HEK293 (cell line): Measurements from ENCODE around the gene RAD54L.

Experiments
- GFI1B ChIP-seq: fragments of 450-650 bp; formaldehyde crosslinking; IDR thresholded peaks from 2 replicates; pipeline ENCODE4 v1.5.1; 2016; ENCODE audit warnings: missing biosample characterization, missing genetic modification characterization
- GLI2 ChIP-seq: fragments of 450-650 bp; formaldehyde crosslinking; IDR thresholded peaks from 2 replicates; pipeline ENCODE4; 2017; ENCODE audit warnings: missing biosample characterization, missing genetic modification characterization, low read depth, borderline replicate concordance
- KLF16 ChIP-seq: fragments of 450-650 bp; formaldehyde crosslinking; IDR thresholded peaks from 2 replicates; pipeline ENCODE4 v1.5.1; 2017; ENCODE audit warnings: missing biosample characterization, missing genetic modification characterization
- MZF1 ChIP-seq: fragments of 450-650 bp; formaldehyde crosslinking; IDR thresholded peaks from 2 replicates; pipeline ENCODE4 v1.5.1; 2017; ENCODE audit warnings: missing biosample characterization, missing genetic modification characterization, borderline replicate concordance
- OSR2 ChIP-seq: fragments of 450-650 bp; formaldehyde crosslinking; IDR thresholded peaks from 2 replicates; pipeline ENCODE4 v1.5.1; 2016; ENCODE audit warnings: missing biosample characterization, missing genetic modification characterization
- REPIN1 ChIP-seq: fragments of 450-650 bp; formaldehyde crosslinking; IDR thresholded peaks from 2 replicates; pipeline ENCODE4 v1.5.1; 2017; ENCODE audit warnings: missing biosample characterization, missing genetic modification characterization, low read depth
- SP3 ChIP-seq: fragments of 450-650 bp; formaldehyde crosslinking; IDR thresholded peaks from 2 replicates; pipeline ENCODE4 v1.5.1; 2016; ENCODE audit warnings: missing biosample characterization, missing genetic modification characterization
- ZFHX2 ChIP-seq: fragments of 450-650 bp; formaldehyde crosslinking; conservative IDR thresholded peaks from 2 replicates; pipeline ENCODE4 v1.5.1; 2016; ENCODE audit warnings: missing biosample characterization, missing genetic modification characterization
- ZNF114 ChIP-seq: fragments of 450-650 bp; formaldehyde crosslinking; IDR thresholded peaks from 2 replicates; pipeline ENCODE4 v1.5.0; 2017; ENCODE audit warnings: missing biosample characterization, missing genetic modification characterization
- ZNF138 ChIP-seq: fragments of 450-650 bp; formaldehyde crosslinking; IDR thresholded peaks from 2 replicates; pipeline ENCODE4 v1.5.1; 2016; ENCODE audit warnings: missing biosample characterization, missing genetic modification characterization, borderline replicate concordance
- ZNF274 ChIP-seq, 2 experiments: fragments of 200-500 bp in 1 of 2; fragments of 450-650 bp in 1 of 2; sonication (Bioruptor generic) in 1 of 2; formaldehyde crosslinking in 1 of 2; IDR thresholded peaks; 2 replicates each; pipeline versions ENCODE4 v1.5.1 to v1.6.1; 2014 to 2016; ENCODE audit warnings: borderline replicate concordance in 1 of 2, inconsistent platforms in 1 of 2, low read length in 1 of 2, missing biosample characterization in 1 of 2, missing genetic modification characterization in 1 of 2
- ZNF280D ChIP-seq: fragments of 450-650 bp; formaldehyde crosslinking; IDR thresholded peaks from 2 replicates; pipeline ENCODE4 v1.5.1; 2016; ENCODE audit warnings: missing biosample characterization, missing genetic modification characterization
- ZNF366 ChIP-seq: fragments of 450-650 bp; formaldehyde crosslinking; conservative IDR thresholded peaks from 2 replicates; pipeline ENCODE4 v1.5.1; 2016; ENCODE audit warnings: missing biosample characterization, missing genetic modification characterization
- ZNF394 ChIP-seq: fragments of 450-650 bp; formaldehyde crosslinking; IDR thresholded peaks from 2 replicates; pipeline ENCODE4 v1.5.1; 2016; ENCODE audit warnings: missing biosample characterization, missing genetic modification characterization, mild to moderate bottlenecking, moderate library complexity, borderline replicate concordance
- ZNF433 ChIP-seq: fragments of 450-650 bp; formaldehyde crosslinking; IDR thresholded peaks from 2 replicates; pipeline ENCODE4 v1.5.1; 2016; ENCODE audit warnings: missing biosample characterization, missing genetic modification characterization, low read depth
- ZNF473 ChIP-seq: fragments of 450-650 bp; formaldehyde crosslinking; IDR thresholded peaks from 2 replicates; pipeline ENCODE4 v1.5.1; 2017; ENCODE audit warnings: missing biosample characterization, missing genetic modification characterization
- ZNF48 ChIP-seq: fragments of 450-650 bp; formaldehyde crosslinking; IDR thresholded peaks from 2 replicates; pipeline ENCODE4 v1.5.1; 2016; ENCODE audit warnings: missing biosample characterization, missing genetic modification characterization
- ZNF529 ChIP-seq: fragments of 450-650 bp; formaldehyde crosslinking; IDR thresholded peaks from 2 replicates; pipeline ENCODE4 v1.5.1; 2017; ENCODE audit warnings: missing genetic modification characterization, missing biosample characterization; ENCODE audit not compliant: insufficient replicate concordance
- ZNF548 ChIP-seq: fragments of 450-650 bp; formaldehyde crosslinking; IDR thresholded peaks from 2 replicates; pipeline ENCODE4 v1.5.1; 2016; ENCODE audit warnings: missing biosample characterization, missing genetic modification characterization
- ZNF558 ChIP-seq: fragments of 450-650 bp; formaldehyde crosslinking; IDR thresholded peaks from 2 replicates; pipeline ENCODE4 v1.5.1; 2016; ENCODE audit warnings: missing biosample characterization, missing genetic modification characterization
- ZNF585B ChIP-seq: fragments of 450-650 bp; formaldehyde crosslinking; IDR thresholded peaks from 2 replicates; pipeline ENCODE4 v1.5.1; 2016; ENCODE audit warnings: missing biosample characterization, missing genetic modification characterization
- ZNF600 ChIP-seq: fragments of 450-650 bp; formaldehyde crosslinking; IDR thresholded peaks from 2 replicates; pipeline ENCODE4 v1.5.1; 2016; ENCODE audit warnings: missing biosample characterization, missing genetic modification characterization
- ZNF658 ChIP-seq: fragments of 450-650 bp; formaldehyde crosslinking; IDR thresholded peaks from 2 replicates; pipeline ENCODE4; 2016; ENCODE audit warnings: missing biosample characterization, missing genetic modification characterization
- ZNF792 ChIP-seq: fragments of 450-650 bp; formaldehyde crosslinking; IDR thresholded peaks from 2 replicates; pipeline ENCODE4 v1.5.1; 2016; ENCODE audit warnings: missing biosample characterization, missing genetic modification characterization
- TF ChIP-seq, protein P1 (sequence below): fragments of 450-650 bp; formaldehyde crosslinking; IDR thresholded peaks from 2 replicates; pipeline ENCODE4 v1.5.1; 2016; ENCODE audit warnings: missing biosample characterization, missing genetic modification characterization, borderline replicate concordance
- TF ChIP-seq, protein P2 (sequence below): fragments of 450-650 bp; IDR thresholded peaks from 2 replicates; pipeline ENCODE4 v1.5.1; 2018; ENCODE audit warnings: missing biosample characterization, missing genetic modification characterization
- TF ChIP-seq, protein P3 (sequence below): fragments of 450-650 bp; formaldehyde crosslinking; IDR thresholded peaks from 2 replicates; pipeline ENCODE4 v1.5.1; 2017; ENCODE audit warnings: missing biosample characterization, missing genetic modification characterization

Gene RAD54L

GRCh38 chr1:46246548-46247435 lies 771 bp upstream of the RAD54L start (continued):
- no peak for TF ChIP-seq ZNF473 (tag by site-specific recombination)
- TF ChIP-seq ZNF658 (tag by site-specific recombination), result no peak
- TF ChIP-seq, protein P1, sequence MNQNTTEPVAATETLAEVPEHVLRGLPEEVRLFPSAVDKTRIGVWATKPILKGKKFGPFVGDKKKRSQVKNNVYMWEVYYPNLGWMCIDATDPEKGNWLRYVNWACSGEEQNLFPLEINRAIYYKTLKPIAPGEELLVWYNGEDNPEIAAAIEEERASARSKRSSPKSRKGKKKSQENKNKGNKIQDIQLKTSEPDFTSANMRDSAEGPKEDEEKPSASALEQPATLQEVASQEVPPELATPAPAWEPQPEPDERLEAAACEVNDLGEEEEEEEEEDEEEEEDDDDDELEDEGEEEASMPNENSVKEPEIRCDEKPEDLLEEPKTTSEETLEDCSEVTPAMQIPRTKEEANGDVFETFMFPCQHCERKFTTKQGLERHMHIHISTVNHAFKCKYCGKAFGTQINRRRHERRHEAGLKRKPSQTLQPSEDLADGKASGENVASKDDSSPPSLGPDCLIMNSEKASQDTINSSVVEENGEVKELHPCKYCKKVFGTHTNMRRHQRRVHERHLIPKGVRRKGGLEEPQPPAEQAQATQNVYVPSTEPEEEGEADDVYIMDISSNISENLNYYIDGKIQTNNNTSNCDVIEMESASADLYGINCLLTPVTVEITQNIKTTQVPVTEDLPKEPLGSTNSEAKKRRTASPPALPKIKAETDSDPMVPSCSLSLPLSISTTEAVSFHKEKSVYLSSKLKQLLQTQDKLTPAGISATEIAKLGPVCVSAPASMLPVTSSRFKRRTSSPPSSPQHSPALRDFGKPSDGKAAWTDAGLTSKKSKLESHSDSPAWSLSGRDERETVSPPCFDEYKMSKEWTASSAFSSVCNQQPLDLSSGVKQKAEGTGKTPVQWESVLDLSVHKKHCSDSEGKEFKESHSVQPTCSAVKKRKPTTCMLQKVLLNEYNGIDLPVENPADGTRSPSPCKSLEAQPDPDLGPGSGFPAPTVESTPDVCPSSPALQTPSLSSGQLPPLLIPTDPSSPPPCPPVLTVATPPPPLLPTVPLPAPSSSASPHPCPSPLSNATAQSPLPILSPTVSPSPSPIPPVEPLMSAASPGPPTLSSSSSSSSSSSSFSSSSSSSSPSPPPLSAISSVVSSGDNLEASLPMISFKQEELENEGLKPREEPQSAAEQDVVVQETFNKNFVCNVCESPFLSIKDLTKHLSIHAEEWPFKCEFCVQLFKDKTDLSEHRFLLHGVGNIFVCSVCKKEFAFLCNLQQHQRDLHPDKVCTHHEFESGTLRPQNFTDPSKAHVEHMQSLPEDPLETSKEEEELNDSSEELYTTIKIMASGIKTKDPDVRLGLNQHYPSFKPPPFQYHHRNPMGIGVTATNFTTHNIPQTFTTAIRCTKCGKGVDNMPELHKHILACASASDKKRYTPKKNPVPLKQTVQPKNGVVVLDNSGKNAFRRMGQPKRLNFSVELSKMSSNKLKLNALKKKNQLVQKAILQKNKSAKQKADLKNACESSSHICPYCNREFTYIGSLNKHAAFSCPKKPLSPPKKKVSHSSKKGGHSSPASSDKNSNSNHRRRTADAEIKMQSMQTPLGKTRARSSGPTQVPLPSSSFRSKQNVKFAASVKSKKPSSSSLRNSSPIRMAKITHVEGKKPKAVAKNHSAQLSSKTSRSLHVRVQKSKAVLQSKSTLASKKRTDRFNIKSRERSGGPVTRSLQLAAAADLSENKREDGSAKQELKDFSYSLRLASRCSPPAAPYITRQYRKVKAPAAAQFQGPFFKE (tag by site-specific recombination), result no peak
- 0 out of 2 replicates have a peak, but pooled peaks have one; percentile 30 for TF ChIP-seq ZNF366 (tag by site-specific recombination)
- TF ChIP-seq KLF16 (tag by site-specific recombination), result peak; percentile 80
- TF ChIP-seq ZNF48 (tag by site-specific recombination), result no peak
- TF ChIP-seq ZNF114 (tag by site-specific recombination), result no peak
- TF ChIP-seq, protein P2, sequence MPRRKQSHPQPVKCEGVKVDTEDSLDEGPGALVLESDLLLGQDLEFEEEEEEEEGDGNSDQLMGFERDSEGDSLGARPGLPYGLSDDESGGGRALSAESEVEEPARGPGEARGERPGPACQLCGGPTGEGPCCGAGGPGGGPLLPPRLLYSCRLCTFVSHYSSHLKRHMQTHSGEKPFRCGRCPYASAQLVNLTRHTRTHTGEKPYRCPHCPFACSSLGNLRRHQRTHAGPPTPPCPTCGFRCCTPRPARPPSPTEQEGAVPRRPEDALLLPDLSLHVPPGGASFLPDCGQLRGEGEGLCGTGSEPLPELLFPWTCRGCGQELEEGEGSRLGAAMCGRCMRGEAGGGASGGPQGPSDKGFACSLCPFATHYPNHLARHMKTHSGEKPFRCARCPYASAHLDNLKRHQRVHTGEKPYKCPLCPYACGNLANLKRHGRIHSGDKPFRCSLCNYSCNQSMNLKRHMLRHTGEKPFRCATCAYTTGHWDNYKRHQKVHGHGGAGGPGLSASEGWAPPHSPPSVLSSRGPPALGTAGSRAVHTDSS (tag by site-specific recombination), result no peak
- TF ChIP-seq ZNF529 (tag by site-specific recombination), result no peak
- TF ChIP-seq ZNF280D (tag by site-specific recombination), result 0 out of 2 replicates have a peak, but pooled peaks have one; percentile 16
- no peak for TF ChIP-seq ZNF548
- peak; percentile 43 for TF ChIP-seq ZFHX2
- peak; percentile 97 for TF ChIP-seq ZNF600 (tag by site-specific recombination)
- no peak for TF ChIP-seq ZNF138
- TF ChIP-seq ZNF792 (tag by site-specific recombination), result no peak
- TF ChIP-seq GLI2, result no peak
- 0 out of 2 replicates have a peak, but pooled peaks have one; percentile 6 for TF ChIP-seq OSR2 (tag by site-specific recombination)
- no peak for TF ChIP-seq ZNF585B (tag by site-specific recombination)
- TF ChIP-seq ZNF394 (tag by site-specific recombination), result peak; percentile 43; the same call in 1 of the 2 replicates
- peak; percentile 78; the same call in 1 of the 2 replicates for TF ChIP-seq REPIN1
- no peak for TF ChIP-seq ZNF274 (IDR thresholded peaks at IDR 0.05; ENCODE audit: low read length)
- no peak for TF ChIP-seq ZNF274 (tag by site-specific recombination; IDR thresholded peaks at IDR 0.05; ENCODE audit: borderline replicate concordance)
- 0 out of 2 replicates have a peak, but pooled peaks have one; percentile 39 for TF ChIP-seq ZNF558 (tag by site-specific recombination)
- TF ChIP-seq SP3 (tag by site-specific recombination), result peak; percentile 30
- TF ChIP-seq GFI1B (tag by site-specific recombination), result no peak; the same call in 1 of the 2 replicates
- no peak for TF ChIP-seq MZF1
- TF ChIP-seq, protein P3, sequence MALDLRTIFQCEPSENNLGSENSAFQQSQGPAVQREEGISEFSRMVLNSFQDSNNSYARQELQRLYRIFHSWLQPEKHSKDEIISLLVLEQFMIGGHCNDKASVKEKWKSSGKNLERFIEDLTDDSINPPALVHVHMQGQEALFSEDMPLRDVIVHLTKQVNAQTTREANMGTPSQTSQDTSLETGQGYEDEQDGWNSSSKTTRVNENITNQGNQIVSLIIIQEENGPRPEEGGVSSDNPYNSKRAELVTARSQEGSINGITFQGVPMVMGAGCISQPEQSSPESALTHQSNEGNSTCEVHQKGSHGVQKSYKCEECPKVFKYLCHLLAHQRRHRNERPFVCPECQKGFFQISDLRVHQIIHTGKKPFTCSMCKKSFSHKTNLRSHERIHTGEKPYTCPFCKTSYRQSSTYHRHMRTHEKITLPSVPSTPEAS (tag by site-specific recombination), result peak; percentile 22; the same call in 1 of the 2 replicates
- no peak for TF ChIP-seq ZNF433 (tag by site-specific recombination)
